ENCODE results near the gene PPP1R9A.

The PPP1R9A gene

GRCh38 chr7:94909179-94909466 is 1.7 kb downstream of the PPP1R9A start:
- no peak for DNase-seq (ENCODE audit: low spot score)

GRCh38 chr7:94912085-94912484 is 4.7 kb downstream of the PPP1R9A start:
- no peak for DNase-seq (ENCODE audit: low spot score)

GRCh38 chr7:94913391-94913790 is 6.0 kb downstream of the PPP1R9A start:
- DNase-seq (ENCODE audit: low spot score) = no peak

GRCh38 chr7:94921911-94922310 is 14.5 kb downstream of the PPP1R9A start:
- DNase-seq (ENCODE audit: low spot score) = no peak

GRCh38 chr7:94922457-94922856 is 15.1 kb downstream of the PPP1R9A start:
- DNase-seq (ENCODE audit: low spot score) = no peak

- no peak for DNase-seq (ENCODE audit: low spot score)
Observed at GRCh38 chr7:94923412-94923811, 16.0 kb downstream of the PPP1R9A start.

- DNase-seq (ENCODE audit: low spot score) = no peak
Observed at GRCh38 chr7:94928168-94928707, 20.8 kb downstream of the PPP1R9A start.

GRCh38 chr7:94933256-94933990 is 26.0 kb downstream of the PPP1R9A start:
- DNase-seq (ENCODE audit: low spot score) = no peak

- no peak for DNase-seq (ENCODE audit: low spot score)
Observed at GRCh38 chr7:94939395-94939794, 32.0 kb downstream of the PPP1R9A start.

GRCh38 chr7:94940241-94940640 is 32.8 kb downstream of the PPP1R9A start:
- no peak for DNase-seq (ENCODE audit: low spot score)

- no peak for DNase-seq (ENCODE audit: low spot score)
Observed at GRCh38 chr7:94941844-94942632, 34.6 kb downstream of the PPP1R9A start.

GRCh38 chr7:94943134-94943533 is 35.7 kb downstream of the PPP1R9A start:
- no peak for DNase-seq (ENCODE audit: low spot score)

- no peak for DNase-seq (ENCODE audit: low spot score)
Observed at GRCh38 chr7:94949532-94949931, 42.1 kb downstream of the PPP1R9A start.

GRCh38 chr7:94955807-94956206 is 48.4 kb downstream of the PPP1R9A start:
- no peak for DNase-seq (ENCODE audit: low spot score)

- DNase-seq (ENCODE audit: low spot score) = no peak
Observed at GRCh38 chr7:94957061-94957460, 49.7 kb downstream of the PPP1R9A start.

GRCh38 chr7:94962661-94963060 is 55.3 kb downstream of the PPP1R9A start:
- DNase-seq (ENCODE audit: low spot score) = no peak

GRCh38 chr7:94969434-94970084 is 62.2 kb downstream of the PPP1R9A start:
- DNase-seq (ENCODE audit: low spot score) = no peak

GRCh38 chr7:94970085-94970576 is 62.7 kb downstream of the PPP1R9A start:
- DNase-seq (ENCODE audit: low spot score) = no peak

GRCh38 chr7:94971051-94971867 is 63.9 kb downstream of the PPP1R9A start:
- DNase-seq (ENCODE audit: low spot score) = peak; percentile 38

GRCh38 chr7:94972296-94972695 is 64.9 kb downstream of the PPP1R9A start:
- peak; percentile 31 for DNase-seq (ENCODE audit: low spot score)

- no peak for DNase-seq (ENCODE audit: low spot score)
Observed at GRCh38 chr7:94973844-94974243, 66.5 kb downstream of the PPP1R9A start.

GRCh38 chr7:94974423-94974822 is 67.0 kb downstream of the PPP1R9A start:
- DNase-seq (ENCODE audit: low spot score) = no peak
